NB4 (cell line): ENCODE data around the gene GAPVD1.

ENCODE experiments used
- DNase-seq: peaks from one replicate; pipeline ENCODE4 v3.0.0; 2010; ENCODE audit warnings: low read depth
- H3K4me3 ChIP-seq: one replicate; pipeline ENCODE4 v1.5.1; 2011; ENCODE audit warnings: mild to moderate bottlenecking, low read depth, low read length, moderate library complexity
- MYC ChIP-seq: IDR thresholded peaks from 2 replicates; pipeline ENCODE4 v1.6.1; 2011; ENCODE audit warnings: low read depth, low read length
- POLR2A ChIP-seq: IDR thresholded peaks from 2 replicates; pipeline ENCODE4 v1.6.1; 2011; ENCODE audit warnings: mild to moderate bottlenecking; ENCODE audit not compliant: insufficient read length; ENCODE audit errors: extremely low read depth
- TF ChIP-seq, protein P1 (sequence below): IDR thresholded peaks from 2 replicates; pipeline ENCODE4 v1.6.1; 2011; ENCODE audit warnings: low read depth, low read length
- TF ChIP-seq, protein P2 (sequence below): IDR thresholded peaks from one replicate; pipeline ENCODE4 v1.5.1; 2012; ENCODE audit warnings: low read depth, low read length

Gene GAPVD1

DNA sequence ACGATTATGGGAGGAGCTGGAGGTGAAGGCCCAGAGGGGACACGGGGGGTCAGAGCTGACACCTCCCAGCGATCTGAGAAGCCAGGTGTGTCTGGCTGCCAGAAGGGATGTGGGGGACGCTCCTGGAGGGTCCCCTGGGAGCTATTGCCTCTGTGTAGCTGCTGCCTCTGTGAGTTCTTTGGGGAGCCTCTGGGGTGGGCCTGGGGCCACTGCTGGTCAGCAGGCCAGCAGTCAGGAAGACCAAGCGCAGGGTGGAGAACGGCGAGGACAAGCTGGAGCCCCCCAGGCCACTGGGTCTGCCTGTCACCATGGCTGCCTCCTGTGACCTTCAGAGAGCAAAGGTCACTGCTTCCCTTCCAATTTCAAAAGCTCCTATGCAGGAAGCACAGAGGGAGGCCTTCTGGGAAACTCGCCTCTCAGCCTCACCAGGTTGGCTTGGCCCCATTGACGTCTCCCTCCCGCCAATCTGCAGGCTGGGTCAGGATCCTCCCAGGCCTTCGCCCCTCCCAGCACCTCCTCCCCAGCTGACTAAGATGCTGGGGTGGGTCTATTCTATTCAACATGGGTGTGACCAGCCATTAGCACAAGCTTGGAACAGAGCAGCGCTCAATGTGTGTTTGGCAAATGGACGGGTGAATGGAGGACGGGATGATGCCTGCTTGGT, 126.4 kb downstream of the GAPVD1 start:
- TF ChIP-seq MYC (no peak), POLR2A (no peak)
- TF ChIP-seq, protein P1, sequence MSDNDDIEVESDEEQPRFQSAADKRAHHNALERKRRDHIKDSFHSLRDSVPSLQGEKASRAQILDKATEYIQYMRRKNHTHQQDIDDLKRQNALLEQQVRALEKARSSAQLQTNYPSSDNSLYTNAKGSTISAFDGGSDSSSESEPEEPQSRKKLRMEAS = no peak
- TF ChIP-seq, protein P2, sequence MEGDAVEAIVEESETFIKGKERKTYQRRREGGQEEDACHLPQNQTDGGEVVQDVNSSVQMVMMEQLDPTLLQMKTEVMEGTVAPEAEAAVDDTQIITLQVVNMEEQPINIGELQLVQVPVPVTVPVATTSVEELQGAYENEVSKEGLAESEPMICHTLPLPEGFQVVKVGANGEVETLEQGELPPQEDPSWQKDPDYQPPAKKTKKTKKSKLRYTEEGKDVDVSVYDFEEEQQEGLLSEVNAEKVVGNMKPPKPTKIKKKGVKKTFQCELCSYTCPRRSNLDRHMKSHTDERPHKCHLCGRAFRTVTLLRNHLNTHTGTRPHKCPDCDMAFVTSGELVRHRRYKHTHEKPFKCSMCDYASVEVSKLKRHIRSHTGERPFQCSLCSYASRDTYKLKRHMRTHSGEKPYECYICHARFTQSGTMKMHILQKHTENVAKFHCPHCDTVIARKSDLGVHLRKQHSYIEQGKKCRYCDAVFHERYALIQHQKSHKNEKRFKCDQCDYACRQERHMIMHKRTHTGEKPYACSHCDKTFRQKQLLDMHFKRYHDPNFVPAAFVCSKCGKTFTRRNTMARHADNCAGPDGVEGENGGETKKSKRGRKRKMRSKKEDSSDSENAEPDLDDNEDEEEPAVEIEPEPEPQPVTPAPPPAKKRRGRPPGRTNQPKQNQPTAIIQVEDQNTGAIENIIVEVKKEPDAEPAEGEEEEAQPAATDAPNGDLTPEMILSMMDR = no peak
- no peak for DNase-seq
- H3K4me3 ChIP-seq = no peak overlapping the region

DNA sequence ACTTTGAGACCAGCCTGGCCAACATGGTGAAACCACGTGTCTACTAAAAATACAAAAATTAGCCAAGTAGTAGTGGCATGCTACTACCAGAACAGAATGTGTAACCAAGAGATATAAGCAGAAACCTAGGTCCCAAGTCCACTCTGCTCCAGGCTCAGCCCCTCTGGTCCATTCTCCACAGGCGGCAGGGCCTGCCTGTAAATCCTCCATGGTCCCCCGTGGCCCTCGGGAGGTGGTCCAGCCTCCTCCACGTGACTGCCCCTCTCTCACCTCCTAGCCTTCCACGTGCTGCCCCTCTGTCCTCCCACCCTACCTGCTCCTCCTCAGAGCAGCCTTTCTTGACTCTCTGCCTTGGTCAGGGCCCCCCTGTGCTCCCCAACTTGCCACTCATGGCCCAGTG, 127.4 kb downstream of the GAPVD1 start:
- no peak overlapping the region for H3K4me3 ChIP-seq
- TF ChIP-seq, protein P2 = no peak
- TF ChIP-seq POLR2A (no peak), MYC (no peak)
- TF ChIP-seq, protein P1 = no peak
- DNase-seq = no peak

DNA sequence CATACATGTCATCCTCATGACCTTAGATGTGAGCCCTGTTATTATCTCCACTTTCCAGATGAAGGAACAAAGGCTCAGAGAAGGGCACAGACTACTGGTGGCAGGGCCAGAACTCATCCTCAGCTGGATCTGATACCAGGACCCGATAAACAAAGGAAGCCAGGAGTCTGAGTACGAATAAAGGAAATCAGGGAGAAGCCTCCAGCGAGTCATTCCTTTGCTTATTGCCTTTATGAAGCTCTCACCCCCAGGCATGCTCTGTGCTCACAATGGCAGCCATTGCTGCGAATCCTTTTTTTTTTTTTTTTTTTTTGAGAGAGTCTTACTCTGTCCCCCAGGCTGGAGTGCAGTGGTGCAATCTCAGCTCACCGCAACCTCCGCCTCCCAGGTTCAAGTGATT, 130.1 kb downstream of the GAPVD1 start:
- TF ChIP-seq, protein P1 = no peak
- TF ChIP-seq POLR2A (no peak), MYC (no peak)
- TF ChIP-seq, protein P2 = no peak
- H3K4me3 ChIP-seq = no peak overlapping the region
- no peak for DNase-seq

DNA sequence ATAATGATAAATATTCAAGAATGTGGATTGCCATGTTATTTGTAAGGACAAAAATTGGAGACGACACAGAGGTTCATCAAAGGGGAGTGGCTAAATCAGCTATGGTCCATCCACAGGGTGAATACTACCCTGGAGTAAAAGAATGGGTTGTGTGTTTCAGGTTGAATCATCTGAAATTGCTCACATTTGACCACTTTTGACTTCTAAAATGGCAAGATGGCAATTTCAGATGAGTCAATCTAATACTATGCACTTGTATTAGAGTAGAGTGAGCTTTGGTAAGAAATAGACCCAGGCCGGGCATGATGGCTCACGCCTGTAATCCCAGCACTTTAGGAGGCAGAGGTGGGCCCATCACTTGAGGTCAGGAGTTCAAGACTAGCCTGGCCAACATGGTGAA, 131.8 kb downstream of the GAPVD1 start:
- no peak overlapping the region for H3K4me3 ChIP-seq
- DNase-seq = no peak
- TF ChIP-seq POLR2A = no peak
- TF ChIP-seq MYC = no peak
- TF ChIP-seq, protein P1 = no peak
- TF ChIP-seq, protein P2 = no peak

DNA sequence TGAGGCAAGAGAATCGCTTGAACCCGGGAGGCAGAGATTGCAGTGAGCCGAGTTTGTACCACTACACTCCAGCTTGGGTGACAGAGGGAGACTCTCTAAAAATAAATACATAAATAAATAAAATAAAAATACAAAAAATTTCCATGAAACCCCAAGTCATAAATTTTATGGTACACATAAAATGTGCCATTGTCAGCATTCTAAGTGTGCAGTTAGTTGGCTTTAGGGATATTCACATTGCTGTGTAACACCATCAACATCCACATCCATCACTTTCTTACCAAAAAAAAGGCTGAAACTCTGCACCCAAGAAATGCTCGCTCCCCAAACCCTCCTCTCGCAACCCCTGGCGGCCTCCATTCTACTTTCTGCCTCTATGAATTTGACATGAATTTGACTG, 135.2 kb downstream of the GAPVD1 start:
- no peak for DNase-seq
- no peak overlapping the region for H3K4me3 ChIP-seq

More for the DNA sequence above, 135.2 kb downstream of the GAPVD1 start:
- no peak for TF ChIP-seq POLR2A
- TF ChIP-seq, protein P2 = no peak
- no peak for TF ChIP-seq MYC
- TF ChIP-seq, protein P1 = no peak
